GM18868 (cell line): Measurements from ENCODE around the gene KRTAP9-7.
"Not testable (repeated sequence)": the region's sequence is repeated elsewhere in the genome, so short reads cannot be mapped to it uniquely, and the experiment has no call there.

Experiments
- ATAC-seq: cut with Tn5 transposase; IDR thresholded peaks from one replicate; pipeline ENCODE4 v1.9.1; 2021; ENCODE audit warnings: mild to moderate bottlenecking, moderate library complexity; ENCODE audit not compliant: unreplicated experiment

The KRTAP9-7 gene

GRCh38 chr17:41271323-41271722 lies 4.2 kb upstream of the KRTAP9-7 start:
- not testable (repeated sequence) for ATAC-seq

GRCh38 chr17:41271858-41272257 lies 3.6 kb upstream of the KRTAP9-7 start:
- no peak for ATAC-seq

GRCh38 chr17:41278176-41278955 lies 2.9 kb downstream of the KRTAP9-7 start:
- ATAC-seq = no peak

- no peak for ATAC-seq
These were observed 8.5 kb downstream of the KRTAP9-7 start for GRCh38 chr17:41284043-41284442.

- ATAC-seq = no peak
These were observed 9.0 kb downstream of the KRTAP9-7 start for GRCh38 chr17:41284546-41284945.

GRCh38 chr17:41287050-41287449 lies 11.6 kb downstream of the KRTAP9-7 start:
- no peak for ATAC-seq

- no peak for ATAC-seq
These were observed 18.5 kb downstream of the KRTAP9-7 start for GRCh38 chr17:41294016-41294415.

- no peak for ATAC-seq
These were observed 21.3 kb downstream of the KRTAP9-7 start for GRCh38 chr17:41296846-41297245.

GRCh38 chr17:41298458-41299135 lies 23.1 kb downstream of the KRTAP9-7 start:
- no peak for ATAC-seq

GRCh38 chr17:41301204-41301790 lies 25.8 kb downstream of the KRTAP9-7 start:
- ATAC-seq = no peak

- ATAC-seq = no peak
These were observed 26.7 kb downstream of the KRTAP9-7 start, which contains the start of gene KRTAP29-1 for GRCh38 chr17:41301916-41302901. Gene KRTAP29-1 (minus strand): TSS chr17:41302851. CDS start chr17:41302851, 0 bp downstream.

GRCh38 chr17:41302981-41303380 lies 27.5 kb downstream of the KRTAP9-7 start:
- ATAC-seq = no peak

- ATAC-seq = no peak
These were observed 28.6 kb downstream of the KRTAP9-7 start for GRCh38 chr17:41304091-41304490.

GRCh38 chr17:41307647-41308046 lies 32.1 kb downstream of the KRTAP9-7 start:
- no peak for ATAC-seq

- no peak for ATAC-seq
These were observed 32.9 kb downstream of the KRTAP9-7 start for GRCh38 chr17:41308251-41308917.

GRCh38 chr17:41308918-41309359 lies 33.4 kb downstream of the KRTAP9-7 start, which contains the start of gene KRTAP16-1:
Gene KRTAP16-1 (minus strand): TSS chr17:41309309. CDS start chr17:41309253, 56 bp downstream.
- ATAC-seq = no peak

- no peak for ATAC-seq
These were observed 35.6 kb downstream of the KRTAP9-7 start for GRCh38 chr17:41311111-41311510.

GRCh38 chr17:41315204-41315794 lies 39.8 kb downstream of the KRTAP9-7 start, which contains the start of gene KRTAP17-1:
Gene KRTAP17-1 (minus strand): TSS chr17:41315710. CDS start chr17:41315650, 60 bp downstream.
- no peak for ATAC-seq

- ATAC-seq = no peak
These were observed 40.4 kb downstream of the KRTAP9-7 start for GRCh38 chr17:41315814-41316445.
